Raji (cell line): ENCODE measurements around the gene ADCY10.

Experiments
- POLR2A ChIP-seq: IDR thresholded peaks from 2 replicates; pipeline ENCODE4 v1.6.1; 2011; ENCODE audit warnings: low read depth, low read length, control low read depth; ENCODE audit not compliant: insufficient read depth

ADCY10 gene

DNA sequence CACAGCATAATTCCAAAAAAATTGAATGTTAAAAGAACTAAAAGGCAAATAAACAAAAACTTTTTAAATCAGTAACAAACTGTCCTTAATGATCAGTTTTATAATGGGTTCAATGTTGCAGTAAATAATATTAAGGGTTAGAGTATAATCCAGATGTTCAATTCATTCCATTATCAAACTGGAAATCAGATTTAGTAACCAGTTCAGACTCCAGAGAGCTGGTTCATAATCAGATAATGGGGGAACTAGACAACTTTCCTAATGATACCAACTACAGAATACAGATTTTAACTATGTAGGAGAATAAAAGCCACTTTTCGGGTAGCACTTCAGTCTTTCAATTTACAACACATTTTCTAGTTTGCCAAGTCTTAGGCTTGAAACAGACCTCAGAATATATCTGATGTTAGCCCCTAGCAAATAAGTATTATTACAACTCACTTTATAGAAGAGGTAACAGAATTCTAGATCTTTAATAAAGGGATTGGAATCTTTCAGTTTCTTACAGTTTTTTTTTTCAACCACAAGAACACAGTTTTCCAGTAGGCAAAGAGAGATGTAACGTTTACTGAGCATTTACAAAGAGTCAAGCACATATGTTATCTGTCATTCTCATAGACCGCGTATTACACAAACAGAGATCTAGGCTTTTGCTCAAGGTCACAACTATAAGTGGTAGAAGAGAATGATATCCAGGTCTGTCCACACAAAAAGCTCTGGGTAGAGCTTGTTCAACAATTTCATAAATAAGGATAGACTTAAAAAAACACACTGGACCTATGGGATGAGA lies 20.7 kb upstream of the ADCY10 start:
- TF ChIP-seq POLR2A: no peak

DNA sequence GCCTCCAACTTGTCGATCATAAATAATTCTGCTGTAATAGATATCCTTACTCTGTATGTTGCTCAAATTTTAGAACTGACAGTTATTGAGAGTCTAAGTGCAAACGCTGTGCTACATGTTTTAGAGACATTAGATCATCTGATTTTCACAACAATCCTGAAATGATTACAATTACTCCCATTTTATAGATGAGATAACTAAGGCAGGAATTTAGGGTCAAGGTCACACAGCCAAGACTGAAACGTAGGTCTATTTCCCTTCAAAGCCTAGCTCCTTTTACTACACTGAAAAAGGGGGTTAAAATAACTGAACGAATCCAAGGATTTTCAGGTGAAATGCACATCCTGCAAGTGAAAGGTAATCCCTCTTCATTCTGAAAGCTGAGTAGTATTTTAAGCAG lies 19.9 kb upstream of the ADCY10 start:
- TF ChIP-seq POLR2A: no peak

DNA sequence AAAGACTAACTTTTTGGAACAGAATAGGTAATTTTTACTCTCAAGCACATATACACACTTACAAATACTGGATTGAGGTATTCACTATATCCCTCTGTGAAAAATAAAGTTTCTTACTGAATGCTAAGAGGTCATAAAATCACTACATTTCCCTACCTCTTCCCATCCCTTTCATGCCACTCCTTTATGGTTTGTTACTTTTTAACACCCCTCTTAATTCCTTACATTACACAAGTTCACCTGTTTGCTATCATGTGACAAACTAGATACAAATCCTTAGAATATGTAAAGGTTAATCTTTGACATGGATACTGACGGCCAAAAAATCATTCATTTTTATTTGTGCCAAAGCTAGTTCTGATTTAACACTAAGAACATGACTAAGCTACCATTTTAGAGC lies 15.8 kb upstream of the ADCY10 start:
- no peak for TF ChIP-seq POLR2A

DNA sequence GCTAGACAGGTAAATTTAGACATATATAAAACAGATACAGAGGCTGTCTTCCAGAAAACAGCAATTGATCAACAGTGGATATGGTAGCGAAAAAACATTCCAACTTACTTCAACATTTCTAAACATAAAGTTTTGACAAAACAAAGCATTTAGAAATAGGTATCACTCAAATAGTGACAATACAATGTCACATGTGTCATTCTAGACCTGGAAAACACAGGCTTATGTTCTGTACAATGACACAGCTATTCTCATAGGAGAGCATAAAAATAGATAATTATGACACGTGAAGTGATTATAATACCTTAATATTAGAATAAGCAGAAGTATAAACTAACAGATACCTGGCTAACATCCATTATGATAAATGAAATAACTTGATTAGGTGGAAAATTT lies 14.5 kb upstream of the ADCY10 start:
- TF ChIP-seq POLR2A: no peak

DNA sequence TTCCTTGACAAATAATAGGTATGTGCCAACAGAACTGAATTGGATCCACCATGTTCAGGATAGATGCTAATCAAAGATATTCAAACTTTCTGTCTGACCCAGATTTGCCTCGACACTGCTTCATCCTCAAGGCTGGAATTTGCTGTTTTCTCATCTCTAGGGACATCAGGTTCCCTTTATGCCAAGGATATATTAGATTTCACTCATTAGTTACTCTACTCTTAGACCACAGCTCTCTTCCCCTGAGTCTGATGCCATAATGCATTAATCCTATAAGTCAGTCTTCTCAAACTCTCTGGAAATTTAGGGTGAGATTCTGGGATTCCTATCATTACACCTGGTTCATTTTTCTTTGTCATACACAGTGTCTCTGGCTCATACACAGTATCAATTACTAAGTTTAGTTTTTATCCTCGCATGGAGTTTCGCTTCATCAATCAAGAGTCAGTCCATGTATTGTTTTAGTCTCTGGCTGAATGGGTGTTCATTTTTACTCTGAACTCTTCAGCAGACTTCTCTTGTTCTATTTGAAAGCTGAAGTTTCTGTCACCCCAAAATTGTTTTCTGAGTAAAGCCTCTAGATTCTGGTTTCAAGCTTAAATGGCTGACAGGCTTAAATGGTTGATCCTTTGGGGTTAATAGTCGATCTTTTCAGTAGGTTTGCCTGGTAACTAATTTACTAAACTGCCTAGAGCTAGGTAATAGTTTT lies 13.3 kb upstream of the ADCY10 start:
- no peak for TF ChIP-seq POLR2A

DNA sequence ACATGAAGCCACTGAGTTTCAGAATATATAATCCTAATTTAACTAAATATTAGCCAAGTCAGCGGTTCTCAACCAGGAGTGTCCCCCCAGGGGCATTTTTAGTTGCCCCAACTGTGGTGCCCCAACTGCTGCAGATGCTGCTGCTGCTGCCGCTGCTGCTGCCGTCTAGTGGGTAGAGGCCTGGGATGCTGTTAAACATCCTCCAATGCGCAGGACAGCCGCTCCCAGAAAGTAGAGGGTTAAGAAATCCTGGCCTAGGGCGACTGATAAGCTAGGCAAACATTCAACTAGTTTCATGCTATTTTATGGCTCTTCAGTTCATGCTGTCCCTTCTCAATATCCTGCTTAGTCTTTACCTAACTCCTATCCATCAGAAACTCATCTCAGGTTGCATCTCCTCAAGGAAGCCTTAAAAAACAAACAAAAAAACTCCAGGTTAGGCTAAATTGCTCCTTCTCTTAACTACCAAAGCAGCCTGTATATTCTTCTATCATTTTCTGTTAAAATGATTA lies 12.6 kb upstream of the ADCY10 start:
- TF ChIP-seq POLR2A: no peak

DNA sequence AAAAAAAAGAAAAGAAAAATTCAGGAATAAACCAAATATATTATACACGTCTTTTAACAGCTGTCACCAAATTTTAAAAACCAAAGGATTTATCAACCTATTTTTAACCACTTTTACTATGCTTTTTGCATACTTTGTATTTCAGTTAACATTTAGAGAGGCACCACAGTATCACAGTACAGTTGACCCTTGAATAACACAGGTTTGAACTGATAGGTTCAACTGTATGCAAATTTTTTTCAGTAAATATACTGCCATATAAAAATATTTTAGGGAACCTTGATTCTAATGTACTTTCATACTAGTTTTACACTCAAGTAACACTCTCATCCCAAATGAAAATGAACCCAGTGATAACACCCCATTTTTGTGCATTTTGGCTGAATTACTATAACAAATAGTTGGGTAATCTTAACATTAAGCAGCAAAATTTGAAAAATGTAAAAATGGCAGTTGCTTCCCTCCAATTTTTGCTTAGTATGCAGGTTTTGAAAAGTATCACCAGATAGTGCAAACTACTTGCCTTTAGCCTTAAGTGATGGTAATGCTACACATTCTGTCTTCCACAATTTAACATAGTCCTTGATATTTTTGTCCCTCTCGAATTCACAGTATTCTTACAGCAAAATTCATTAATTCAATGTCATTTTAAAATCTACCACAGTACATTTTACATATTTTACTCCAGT lies 10.8 kb upstream of the ADCY10 start:
- no peak for TF ChIP-seq POLR2A

DNA sequence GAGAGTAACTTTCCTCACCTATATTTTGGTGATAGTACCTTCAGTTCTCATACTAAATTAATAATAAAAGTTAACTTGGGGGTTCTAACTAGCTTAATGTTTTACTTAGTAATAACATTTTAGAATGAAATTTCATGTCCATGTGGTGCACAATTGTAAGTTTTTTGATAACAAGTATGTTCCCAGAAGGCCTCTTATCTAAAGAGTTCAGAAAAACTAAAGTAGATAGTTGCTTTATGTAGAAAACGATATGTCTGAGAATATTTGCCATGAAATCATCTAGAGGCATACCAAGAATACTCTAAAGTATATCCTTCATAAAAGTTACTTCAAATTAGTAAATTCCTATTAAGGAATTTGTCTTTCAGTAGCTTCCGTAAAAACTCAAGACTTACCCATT lies 10.2 kb upstream of the ADCY10 start:
- no peak for TF ChIP-seq POLR2A

DNA sequence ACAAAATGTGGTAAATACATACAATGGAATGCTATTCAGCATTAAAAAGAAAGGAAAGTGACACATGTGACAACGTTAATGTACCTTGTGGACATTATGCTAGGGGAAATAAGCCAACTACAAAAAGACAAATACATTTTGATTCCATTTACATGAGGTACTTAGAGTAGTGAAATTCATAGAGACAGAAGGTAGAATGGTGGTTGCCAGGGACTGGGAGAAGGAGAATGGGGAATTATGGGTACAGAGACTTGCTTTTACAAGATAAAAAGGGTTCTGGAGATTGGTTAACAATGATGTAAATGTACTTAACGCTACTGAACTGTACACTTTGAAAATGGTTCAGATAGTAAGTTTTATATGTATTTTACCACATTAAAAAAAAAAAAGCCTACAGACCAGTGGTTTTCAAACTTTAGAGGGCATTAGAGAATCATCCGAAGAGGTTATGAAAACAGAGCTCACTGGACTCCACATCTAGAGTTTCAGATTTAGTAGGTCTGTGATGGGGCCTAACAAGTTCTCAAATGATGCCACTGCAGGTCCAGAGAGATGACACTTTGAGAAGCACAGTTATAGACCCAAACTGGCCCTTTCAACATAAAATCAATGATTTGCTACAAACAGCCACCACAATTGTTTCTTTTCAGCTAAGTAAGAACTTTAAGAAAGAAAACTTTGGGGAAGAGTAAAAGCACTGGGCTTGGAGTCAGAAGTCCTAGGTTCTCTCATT lies 9.6 kb upstream of the ADCY10 start:
- no peak for TF ChIP-seq POLR2A

DNA sequence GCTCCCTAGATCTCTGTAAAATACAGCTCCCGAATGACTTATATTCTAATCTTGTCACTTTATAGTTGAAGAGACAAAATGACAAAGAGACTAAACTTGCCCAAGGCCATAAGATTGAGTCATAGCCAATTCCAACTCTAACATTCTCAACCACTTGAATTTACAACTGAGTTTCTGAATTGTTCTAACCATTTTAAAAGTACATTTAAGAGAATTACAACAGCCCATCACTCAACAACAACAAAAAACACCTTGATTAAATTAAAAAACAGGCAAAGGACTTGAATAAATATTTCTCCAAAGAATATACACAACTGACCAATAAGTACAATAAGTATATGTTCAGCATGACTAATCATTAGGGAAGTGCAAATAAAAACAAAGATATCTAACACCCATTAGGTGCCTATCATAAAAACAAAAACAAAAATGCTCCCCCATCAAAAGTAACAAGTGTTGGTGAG lies 8.7 kb upstream of the ADCY10 start:
- TF ChIP-seq POLR2A: no peak

DNA sequence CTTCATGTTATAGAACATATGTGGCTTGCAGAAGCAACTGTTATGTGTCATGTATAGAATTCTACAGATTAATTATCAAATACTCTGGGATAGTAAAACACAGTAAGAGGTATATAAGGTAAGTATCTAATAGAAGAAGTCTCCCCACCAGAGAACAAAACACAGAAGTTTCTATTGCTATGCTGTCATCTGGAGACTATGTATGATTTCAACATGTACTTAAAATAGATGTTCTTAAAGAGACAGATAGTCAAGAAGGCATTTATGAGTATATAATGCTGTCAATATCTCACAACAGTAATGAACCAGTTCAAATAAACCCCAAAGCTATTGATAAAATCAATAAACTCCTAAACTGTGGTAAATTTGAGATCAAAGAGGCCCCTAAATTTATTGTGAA lies 8.1 kb upstream of the ADCY10 start:
- no peak for TF ChIP-seq POLR2A

DNA sequence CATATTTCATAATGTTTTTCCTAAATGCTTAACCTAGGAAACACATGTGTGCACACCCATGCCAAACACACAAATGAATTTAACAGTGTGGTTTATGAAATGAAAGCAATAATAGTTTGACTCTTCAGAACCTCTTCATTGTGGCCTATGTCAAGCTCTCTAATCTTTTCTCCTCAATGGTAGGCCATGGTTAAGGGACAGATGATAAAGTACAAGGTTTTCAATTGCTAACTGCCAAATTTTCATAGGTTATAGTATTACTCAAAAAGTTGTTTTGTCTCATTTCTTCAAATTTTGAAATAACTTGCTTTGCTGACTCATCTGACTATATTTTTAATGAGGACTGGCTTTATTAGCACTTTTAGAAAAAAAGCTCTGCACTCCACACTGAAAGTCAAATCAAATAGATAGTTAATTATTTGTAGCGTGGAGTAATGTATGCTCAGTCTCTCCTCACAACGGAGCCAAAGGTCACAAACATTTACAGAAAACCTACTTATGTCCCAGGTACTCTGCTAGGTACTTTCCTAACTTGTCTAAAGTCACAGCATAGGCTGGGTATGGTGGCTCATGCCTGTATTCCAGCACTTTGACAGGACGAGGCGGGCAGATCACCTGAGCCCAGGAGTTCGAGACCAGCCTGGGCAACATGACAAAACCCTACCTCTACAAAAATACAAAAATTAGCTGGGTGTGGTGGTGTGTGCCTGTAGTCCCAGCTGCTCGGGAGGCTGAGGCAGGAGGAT lies 3.0 kb upstream of the ADCY10 start:
- no peak for TF ChIP-seq POLR2A

DNA sequence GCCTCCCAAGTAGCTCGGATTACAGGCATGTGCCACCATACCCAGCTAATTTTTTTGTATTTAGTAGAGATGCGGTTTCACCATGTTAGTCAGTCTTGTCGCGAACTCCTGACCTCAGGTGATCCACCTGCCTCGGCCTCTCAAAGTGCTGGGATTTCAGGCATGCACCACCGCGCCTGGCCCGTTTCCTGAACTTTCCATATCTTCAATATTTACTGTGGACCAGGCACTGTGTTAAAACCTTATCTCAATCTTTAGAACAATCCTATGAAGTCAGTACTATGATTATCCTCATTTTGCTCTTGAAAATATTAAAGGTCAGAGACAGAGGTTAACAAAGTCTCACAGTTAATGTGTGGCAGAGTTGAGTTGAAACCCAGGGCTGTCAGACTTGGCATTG lies 1.6 kb upstream of the ADCY10 start:
- TF ChIP-seq POLR2A: no peak

DNA sequence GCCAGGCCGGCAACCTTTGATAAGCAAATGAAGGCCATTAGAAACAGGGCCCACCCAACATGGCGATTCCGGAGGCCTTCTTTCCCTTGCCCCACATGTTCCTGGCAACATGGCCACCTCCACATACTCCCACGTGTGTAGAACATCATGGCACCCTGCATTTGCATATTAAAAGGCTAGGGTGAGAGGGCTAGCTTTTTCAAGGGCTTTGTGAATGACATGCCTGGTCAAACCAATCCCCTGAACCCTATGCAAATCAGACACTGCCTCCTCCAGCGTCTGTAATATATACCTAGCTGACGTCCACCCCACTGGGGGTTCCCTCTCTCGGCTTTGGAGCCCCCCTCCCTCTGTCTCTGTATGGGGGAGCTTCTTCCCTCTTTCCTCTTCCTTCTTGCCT lies 1.6 kb downstream of the ADCY10 start:
- TF ChIP-seq POLR2A: no peak

DNA sequence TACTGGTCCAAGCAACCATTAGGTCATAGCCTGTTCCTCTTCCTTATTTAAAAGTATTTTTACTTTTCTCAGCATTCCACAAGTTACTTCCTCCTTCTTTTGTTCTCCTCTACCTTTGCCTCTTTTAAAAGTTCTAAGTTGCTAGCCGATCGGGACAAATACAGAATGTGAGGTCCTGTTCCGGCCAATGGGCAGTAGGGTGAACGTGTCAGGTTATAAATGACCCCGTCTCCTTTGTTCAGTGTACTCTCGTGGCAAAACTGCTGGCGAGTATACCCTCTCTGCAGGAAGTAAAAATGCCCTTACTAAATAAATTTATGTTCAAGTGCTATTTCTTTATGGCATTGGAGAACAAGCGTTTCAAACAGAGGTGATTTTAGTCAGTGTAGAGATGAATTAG lies 2.5 kb downstream of the ADCY10 start:
- TF ChIP-seq POLR2A: no peak

DNA sequence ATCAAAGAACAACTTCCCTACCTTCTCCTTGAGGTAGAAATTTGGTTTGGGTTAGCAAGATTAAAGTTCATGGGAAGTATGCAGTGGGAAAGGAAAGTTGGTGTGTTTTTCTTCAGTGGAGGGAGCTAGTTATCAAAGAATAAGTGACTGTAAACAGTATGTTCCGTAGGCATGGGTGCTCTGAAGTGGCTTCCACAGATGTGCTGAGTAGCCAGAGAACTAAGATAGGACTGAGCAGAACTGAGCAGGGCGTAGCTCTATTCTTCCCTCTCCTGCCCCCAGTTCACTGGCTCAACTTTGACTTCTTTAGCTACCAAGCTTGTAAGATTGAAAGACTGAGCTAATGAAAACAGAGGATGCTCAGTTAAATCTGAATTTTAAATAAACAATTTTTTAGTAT lies 3.4 kb downstream of the ADCY10 start:
- TF ChIP-seq POLR2A: no peak
